Daoy (cell line): ENCODE results near the gene ORAI2. TPM values are rescaled to one million over a fixed set of nuclear protein-coding genes. Genes with fewer than 3 reads are reported as not detected.
"Not testable (repeated sequence)": the region's sequence is repeated elsewhere in the genome, so short reads cannot be mapped to it uniquely, and the experiment has no call there.

Experiments
- DNase-seq: peaks from one replicate; pipeline ENCODE4 v3.0.0-alpha.2; 2015; ENCODE audit warnings: low read depth
- total RNA-seq: library from RNA; depleted of rRNA; stranded (reverse); fragments of >200 nt; shearing (Covaris generic); gene quantifications from 2 replicates; pipeline ENCODE4 v1.2.3, GENCODE V29; 2014

Gene ORAI2
- total RNA-seq, 1 experiment from 2014 or later = 42.8 TPM

DNA sequence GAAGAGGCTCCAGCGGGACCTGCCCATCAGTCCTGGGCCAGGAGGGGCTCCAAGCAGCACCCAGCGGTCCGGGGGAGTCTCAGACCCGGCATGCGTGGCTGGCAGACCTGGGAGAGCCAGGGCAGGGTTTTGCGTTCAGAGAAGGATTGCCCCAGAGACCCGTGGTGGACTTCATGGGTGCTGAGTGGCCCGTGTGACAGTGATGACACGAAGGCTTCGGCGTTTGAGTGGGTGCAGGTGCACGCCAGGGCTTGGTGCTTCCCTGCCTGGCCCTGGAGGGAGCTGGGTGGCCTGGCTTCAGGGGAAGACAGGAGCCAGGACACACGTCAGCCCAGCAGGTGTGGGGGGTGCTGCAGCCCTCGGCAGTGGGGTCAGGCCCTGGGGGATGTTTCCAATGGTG, 13.9 kb downstream of the ORAI2 start:
- DNase-seq = no peak

DNA sequence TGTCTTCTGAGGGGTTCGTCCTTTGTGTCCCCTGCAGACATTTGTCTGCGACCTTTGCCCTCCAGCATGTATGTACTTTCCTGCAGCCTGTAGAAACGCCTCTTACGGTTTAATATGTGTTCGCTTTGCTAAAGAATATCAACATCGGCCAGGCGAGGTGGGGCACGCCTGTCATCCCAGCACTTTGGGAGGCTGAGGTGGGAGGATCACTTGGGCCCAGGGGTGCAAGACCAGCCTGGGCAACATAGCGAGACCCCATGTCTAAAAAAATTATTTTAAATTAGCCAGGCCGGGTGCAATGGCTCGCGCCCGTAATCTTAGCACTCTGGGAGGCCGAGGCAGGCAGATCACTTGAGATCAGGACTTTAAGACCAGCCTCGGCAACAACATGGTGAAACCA, 15.8 kb downstream of the ORAI2 start:
- DNase-seq = no peak

DNA sequence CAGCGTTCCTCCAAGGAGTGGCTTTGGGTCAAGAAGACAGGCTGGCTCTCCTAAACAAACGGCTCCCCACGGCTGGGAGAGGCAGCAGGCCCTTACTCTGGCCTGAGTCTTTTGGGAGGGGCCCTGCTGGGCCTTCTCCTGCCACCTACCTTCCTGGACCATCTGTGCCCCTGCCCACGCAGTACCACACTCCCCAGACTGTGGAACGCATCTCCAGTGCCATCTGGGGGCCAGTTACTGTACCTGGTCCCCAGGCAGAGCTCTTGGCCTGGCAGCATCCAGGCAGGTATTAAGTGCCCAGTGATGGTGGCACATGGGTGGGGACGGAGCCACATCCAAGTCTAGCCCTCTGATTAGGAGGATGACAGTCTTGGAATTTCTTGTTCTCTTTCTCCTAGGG, 16.9 kb downstream of the ORAI2 start:
- no peak for DNase-seq

DNA sequence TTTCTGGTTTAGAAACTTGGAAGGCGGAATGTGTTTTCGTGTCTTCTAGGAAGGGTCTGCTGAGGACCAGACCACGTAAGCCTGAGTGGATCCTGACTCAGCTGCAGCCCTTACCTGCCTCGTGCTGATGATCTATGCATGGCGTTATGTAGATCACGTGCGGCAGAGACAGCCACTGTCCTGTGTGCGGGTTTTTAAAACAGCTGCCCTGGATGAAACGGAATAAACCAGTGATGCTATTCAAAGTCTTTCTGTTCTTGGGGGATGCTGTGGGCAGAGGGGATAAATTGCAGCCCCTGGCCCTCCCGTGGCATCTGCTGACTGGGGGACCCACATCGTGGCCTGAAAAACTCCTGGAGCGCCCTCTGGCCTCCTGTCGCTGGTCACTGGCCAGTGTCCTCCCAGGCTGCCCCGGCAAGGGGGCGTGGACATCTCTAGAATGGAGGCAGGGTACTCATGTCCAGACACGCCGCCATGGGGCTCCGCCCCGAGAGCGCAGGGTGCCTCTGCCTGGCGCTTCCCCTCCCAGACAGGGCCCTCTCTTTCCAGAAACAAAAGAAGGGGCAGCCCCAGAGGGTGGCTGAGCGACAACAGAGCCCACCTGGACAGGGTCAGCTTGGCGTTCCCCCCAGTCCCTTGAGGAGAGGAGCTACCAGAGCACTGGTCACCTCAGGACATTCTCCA, 18.1 kb downstream of the ORAI2 start:
- no peak for DNase-seq

DNA sequence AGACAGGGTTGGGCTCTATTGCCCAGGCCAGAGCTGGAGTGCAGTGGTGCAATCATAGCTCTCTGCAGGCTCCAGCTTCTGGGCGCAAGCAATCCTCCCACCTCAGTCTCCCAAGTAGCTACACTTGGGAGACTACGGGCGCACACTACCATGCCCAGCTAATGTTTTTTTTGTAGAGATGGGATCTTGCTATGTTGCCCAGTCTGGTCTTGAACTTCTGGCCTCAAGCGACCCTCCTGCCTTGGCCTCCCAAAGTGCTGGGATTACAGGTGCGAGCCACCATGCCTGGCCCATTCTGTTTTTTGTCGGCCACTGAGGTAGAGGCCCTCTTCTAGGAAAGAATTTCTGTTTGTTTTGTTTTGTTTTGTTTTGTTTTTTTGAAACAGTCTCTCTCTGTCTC, 19.1 kb downstream of the ORAI2 start:
- DNase-seq = no peak

DNA sequence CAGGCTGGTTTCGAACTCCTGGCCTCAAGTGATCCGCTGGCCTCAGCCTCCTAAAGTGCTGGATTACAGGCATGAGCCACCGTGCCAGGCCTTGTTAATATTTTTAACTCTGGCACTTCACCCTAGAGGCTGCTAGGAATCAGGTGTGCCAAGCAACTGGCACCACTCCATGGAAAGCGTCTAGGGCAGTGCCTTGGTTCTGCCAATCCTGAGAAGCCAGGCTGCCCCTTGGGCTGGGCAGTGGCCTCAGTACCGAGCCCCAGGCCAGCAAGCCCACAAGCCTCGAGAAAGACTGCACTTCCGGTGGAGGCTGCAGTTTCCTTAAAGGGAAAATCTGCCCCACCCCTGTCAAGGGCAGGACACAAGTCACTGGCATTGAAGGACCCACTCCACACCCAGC, 19.9 kb downstream of the ORAI2 start:
- peak; percentile 10 for DNase-seq

DNA sequence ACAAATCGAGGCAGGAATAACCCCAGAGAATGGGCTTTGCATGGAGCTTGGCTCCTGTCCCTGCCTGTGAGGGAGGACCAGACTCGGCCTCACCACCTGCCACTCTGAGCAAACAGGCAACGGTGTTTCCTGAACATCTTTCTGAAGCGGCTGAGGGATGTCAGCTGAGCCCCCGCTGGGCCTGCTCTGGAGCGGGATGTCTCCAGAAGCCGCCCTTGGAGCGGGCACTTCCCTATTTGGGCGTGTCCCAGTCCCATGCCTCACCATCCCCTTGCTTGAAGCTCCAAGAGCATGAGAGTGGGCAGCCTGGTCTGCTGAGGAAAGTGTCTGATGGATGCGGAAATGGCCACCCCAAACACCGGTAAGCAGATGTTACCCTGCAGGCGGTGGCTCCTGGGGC, 21.1 kb downstream of the ORAI2 start:
- peak; percentile 14 for DNase-seq

DNA sequence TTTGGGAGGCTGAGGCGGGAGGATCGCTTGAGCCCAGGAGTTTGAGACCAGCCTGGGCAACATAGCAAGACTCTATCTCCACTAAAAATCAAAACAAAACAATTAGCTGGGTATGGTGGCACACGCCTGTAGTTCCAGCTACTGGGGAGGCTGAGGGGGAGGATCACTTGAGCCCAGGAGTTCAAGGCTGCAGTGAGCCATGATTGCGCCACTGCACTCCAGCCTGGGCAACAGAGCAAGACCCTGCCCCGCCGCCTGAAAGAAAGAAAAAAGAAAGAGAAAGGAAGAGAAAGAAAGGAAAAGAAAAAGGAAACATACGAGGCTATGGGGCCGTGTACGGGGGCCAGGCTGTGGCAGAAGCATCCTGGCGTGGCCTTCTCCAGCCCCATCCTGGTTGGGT, 21.6 kb downstream of the ORAI2 start:
- not testable (repeated sequence) for DNase-seq

DNA sequence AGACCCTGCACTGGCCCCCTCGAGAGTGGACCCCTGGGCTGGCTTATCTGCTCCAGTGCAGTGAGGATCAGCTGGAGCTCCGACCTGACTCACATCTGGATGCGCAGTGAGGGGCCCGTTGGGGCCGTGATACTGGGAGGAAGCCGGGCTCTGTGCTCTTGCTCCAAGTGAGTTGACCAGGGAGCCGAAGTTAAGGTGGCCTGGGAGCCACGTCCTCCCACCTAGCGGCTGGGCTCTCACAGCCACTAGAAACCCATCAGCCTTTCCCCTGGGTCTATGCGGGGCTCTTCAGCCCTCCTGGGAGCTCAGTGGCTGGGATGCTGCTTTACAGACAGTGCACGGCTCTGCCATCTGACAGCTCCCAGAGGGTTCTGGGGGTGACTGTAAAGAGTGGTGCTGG, 22.2 kb downstream of the ORAI2 start:
- peak; percentile 17 for DNase-seq

DNA sequence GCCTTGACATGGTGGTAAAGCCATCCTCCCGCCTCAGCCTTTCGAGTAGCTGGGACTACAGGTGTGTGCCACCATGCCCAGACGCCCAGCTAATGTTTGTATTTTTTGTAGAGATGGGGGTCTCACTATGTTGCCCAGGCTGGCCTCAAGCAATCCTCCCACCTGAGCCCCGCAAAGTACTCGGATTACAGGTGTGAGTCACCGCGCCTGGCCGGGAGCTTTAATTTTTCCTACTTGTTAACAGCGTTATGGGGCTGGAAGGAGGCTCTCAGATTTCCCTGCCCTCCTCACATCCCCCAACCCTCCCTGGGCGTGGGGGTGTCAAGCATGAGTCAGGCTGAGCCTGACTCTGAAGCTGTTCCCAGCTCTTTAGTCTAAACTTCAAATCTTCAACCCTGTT, 23.0 kb downstream of the ORAI2 start:
- peak; percentile 94 for DNase-seq

DNA sequence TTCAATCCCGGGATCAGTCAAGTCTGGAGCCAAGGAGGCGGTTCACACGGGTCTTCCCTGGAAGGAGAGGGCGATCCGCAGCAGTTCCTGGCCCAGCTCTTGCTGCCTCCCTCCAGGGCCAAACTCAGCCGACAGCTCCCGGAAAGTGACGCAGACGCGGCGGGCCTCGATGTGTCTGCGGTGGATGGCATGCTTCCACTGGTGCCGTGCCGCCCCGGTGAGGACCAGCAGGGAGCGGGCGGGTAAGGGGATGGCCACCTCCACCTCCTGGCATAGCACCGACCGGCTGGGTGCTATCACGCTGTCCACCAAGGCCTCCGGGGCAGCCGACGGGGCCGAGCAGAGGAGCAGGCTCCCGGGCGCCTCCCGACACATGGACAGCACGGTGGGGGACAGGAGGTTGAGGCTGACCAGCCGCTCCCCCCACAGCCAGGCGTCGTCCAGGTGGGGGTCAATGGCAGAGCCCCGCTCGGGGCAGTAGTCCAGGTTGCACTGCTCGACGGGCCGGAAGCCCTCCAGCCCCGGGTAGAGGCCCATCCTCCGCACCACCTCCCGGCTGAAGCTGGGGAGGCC, 24.1 kb downstream of the ORAI2 start:
- no peak for DNase-seq

DNA sequence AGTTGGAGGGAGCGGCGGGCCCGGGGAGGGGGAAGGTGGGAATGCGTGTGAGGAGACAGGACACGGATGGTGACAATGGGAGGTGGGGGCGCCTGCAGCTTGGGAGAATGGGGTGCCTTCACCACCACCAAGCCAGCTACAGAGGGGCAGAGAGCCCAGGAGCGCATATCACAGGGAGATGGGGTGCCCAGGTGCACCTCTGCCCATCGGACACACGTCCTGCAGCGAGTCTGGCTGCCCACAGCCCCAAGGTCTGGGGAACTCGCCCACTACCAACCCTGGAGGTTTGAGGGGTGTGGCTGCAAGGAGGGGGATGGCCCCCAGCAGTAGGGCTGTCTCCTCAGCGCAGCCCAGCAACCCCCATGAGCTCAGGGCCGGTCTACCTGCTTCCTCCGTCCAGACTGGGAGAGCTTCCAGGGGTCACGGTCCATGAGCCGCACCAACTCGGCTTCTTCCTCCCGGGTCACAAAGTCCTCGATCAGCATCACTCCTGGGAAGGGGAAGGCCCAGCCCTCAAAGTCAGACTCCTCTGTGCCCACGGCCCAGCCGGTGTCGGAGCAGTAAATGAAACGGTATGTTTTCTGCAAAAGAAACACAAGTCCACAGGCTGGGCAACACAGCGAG, 26.0 kb downstream of the ORAI2 start:
- DNase-seq = no peak

DNA sequence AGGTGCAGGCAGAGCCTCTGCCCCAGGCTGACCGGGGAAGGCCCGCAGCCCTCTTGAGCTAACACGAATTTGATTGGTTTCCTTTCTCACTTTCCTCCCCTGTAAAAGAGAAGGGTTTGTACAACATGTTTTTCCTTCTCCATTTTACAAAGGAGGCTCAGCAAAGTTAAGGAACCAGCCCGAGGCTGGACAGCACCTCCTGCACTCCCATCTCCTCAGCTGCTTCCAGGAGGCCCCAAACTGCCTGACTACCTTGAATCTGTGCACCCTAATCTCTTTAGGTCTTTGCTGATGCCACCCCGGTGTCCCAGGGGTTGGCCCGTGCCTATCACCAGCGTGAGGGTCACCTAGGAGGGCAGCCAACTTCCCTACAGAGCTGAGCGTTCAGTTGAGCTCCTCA, 27.1 kb downstream of the ORAI2 start:
- DNase-seq = no peak

DNA sequence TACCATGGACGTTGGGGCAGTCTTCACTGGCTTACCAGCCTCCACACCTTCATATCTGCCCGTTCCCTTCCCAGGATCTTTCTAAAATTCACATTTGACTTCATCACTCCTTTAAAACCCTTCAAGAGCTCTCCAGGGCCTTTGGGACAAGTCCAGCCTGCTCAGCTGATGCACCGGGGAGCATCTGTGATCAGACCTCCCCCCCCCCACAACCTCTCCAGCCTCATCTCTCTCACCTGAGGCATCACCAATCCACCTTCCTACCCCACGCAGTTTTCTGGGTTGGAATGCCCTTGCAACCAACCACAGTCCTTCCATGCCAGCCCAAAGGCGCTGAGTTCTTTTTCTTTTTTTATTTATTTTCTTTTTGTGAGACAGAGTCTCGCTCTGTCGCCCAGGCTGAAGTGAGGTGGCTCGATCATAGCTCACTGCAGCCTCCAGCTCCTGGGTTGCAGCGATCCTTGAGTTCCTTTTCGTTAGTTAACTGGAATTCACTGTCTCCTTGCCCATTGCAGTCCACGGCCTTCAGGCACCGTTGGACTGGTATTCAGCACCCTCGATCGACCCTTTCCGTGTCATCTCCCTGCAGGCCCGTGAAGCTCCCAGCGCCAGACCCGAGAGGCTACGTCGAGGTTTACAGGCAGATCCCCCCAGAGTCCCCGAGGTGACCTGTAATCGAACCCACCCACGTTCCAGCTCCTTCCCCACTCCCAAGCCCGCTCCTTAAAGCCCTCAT, 30.6 kb downstream of the ORAI2 start:
- DNase-seq = peak; percentile 32

DNA sequence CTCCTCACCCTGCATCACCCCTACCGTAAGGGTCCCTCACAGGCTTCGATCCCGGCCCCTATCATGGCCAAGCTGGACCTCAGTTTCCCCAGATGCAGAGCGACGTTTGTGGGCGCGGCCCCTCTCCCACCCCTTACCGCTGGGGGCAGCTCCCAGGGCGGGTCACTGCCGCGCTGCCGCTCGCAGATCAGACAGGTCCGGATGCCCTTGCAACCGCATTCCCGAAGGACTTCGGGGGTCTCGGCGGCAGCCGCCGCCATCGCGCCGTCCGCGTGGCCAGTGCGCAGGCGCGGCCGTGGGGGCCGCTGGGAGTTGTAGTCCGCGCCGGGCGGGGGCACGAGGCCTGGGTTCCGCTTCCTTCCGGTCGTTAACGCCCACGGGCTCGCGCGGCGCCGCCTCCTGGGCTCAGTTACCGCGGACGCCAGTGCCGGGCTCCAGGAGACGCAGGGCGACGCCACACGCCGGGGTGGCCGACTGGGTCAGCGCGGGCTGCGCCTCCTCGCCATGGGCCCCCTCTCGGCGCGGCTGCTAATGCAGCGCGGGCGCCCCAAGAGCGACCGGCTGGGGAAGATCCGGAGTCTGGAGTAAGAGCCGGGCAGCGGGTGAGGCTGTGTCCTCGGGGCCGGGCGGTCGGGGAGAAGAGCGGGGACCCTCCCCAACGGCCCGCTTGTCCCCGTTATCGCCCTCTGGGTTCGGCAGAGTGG, 31.4 kb downstream of the ORAI2 start, which contains the start of the genes ALKBH4 and LRWD1:
Gene ALKBH4, minus strand, starts transcription at position 287 of the 704 bp plus-strand sequence. Its CDS starts 27 bp downstream, at position 260.
Gene LRWD1, plus strand, starts transcription at position 408 of the 704 bp plus-strand sequence. Its CDS starts 97 bp downstream, at position 505.
- peak; percentile 99 for DNase-seq

DNA sequence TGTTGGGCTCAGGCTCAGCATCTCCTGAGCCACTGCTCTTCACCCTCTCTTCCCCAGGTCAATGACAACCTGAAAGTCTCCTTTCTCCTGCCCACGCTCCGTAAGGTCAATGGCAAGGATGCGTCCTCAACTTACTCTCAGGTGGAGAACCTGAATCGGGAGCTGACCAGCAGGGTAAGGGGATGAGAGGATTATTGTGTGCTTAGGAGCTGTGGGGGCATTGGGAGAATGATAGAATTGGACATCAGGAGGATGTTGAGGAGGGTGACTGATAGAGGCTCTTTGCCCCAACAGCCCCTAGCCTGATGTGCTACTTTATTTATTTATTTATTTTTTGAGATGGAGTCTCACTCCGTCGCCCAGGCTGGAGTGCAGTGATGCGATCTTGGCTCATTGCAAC, 32.7 kb downstream of the ORAI2 start:
- no peak for DNase-seq

DNA sequence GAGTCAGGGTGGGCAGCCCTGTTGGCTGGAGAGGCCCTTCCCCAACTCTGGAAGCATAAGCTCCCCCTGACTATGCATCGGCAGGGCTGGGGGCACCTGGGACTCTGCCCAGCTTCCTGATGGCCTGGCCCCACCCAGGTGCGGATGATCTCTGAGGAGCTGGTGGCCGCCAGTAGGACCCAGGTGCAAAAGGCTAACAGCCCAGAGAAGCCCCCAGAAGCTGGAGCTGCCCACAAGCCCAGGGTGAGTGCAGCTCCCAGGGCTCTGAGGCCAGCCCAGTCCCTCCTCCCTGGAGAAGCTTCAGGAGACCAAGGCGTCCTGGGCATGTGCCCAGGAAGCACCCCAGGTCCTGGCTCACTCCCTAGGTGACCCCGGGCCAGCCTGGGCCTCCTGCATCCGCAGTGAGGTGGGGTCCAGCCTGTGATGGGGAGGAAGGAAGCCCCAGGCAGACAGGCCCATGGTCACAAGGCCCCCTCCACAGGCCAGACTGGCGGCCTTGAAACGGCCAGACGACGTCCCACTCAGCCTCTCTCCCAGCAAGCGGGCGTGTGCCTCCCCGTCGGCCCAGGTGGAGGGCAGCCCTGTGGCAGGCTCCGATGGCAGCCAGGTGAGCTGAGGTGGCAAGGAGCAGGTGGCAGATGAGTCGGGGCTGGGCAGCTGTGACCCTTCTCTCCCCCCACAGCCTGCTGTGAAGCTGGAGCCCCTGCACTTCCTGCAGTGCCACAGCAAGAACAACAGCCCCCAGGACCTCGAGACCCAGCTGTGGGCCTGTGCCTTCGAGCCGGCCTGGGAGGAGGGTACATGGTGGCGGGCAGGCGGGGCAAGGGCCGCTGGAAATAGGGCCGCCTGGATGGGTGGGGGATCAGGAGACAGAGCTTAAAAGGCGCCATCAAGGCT, 34.5 kb downstream of the ORAI2 start:
- DNase-seq = peak; percentile 10

DNA sequence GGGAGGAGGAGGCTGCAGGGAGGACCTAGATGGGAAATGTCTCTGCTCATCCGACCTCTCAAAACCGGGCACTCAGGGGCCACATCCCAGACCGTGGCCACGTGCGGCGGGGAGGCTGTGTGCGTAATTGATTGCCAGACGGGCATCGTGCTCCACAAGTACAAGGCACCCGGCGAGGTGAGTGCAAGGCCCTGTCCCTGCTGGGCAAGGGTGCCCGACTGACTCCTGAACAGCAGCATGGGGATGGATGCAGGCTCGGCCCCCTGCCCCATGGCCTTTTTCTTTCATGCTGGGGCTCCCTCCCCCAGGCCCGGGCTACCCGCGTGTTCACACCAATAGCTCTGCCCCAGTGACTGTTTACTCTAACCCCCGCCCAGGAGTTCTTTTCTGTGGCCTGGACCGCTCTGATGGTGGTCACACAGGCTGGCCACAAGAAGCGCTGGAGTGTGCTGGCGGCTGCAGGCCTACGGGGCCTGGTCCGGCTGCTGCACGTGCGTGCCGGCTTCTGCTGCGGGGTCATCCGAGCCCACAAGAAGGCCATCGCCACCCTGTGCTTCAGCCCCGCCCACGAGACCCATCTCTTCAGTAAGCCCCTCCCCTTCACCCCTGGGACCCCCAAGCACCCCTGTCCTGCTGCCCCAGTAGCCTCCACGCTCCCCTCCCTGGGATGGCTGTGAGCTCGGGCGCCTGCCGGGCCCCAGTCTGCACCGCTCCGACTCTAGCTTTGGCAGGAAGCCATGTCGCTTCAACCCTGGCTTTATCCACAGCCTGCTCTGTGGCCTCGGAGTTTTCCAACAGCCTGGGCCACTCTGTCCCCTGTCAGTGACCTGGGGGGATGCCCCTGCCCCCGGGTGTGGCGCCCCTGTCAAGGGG, 35.3 kb downstream of the ORAI2 start:
- DNase-seq = no peak

DNA sequence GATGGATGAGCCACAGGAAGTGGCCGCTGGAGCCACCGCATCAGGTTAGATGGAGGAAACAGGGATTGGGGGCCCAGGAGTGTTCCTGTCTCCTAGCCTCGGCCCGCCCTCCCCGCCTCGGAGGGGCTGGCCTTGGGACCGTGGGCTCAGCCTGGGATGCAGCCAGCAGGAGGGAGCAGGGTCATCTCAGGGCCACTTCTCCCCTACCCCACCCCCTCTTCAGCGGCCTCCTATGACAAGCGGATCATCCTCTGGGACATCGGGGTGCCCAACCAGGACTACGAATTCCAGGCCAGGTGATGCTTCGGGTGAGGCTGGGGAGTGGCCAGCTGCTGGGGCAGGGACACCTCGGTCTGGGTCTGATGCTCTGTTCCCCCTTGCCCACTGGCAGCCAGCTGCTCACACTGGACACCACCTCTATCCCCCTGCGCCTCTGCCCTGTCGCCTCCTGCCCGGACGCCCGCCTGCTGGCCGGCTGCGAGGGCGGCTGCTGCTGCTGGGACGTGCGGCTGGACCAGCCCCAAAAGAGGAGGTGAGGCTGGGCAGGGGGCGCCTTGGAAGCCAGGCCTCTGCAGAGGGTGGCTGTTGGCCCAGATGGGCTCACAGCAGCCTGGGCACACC, 36.1 kb downstream of the ORAI2 start:
- no peak for DNase-seq
